Hepatocyte (in vitro differentiated cells): ENCODE measurements around the gene CDC42EP1.

Experiments used
- EZH2 ChIP-seq: fragments of 200-600 bp; sonication (generic); IDR thresholded peaks from 2 replicates; pipeline ENCODE4 v1.6.1; 2016; ENCODE audit warnings: antibody characterized with exemption, mild to moderate bottlenecking, borderline replicate concordance
- EZH2phosphoT487 ChIP-seq: fragments of 200-600 bp; sonication (generic); IDR thresholded peaks from one replicate; pipeline ENCODE4 v1.6.1; 2018; ENCODE audit warnings: antibody characterized with exemption, mild to moderate bottlenecking, low read depth, moderate library complexity; ENCODE audit not compliant: unreplicated experiment, severe bottlenecking
- TF ChIP-seq, protein P1 (sequence below): fragments of 200-600 bp; sonication (generic); IDR thresholded peaks from 2 replicates; pipeline ENCODE4 v1.5.1; 2016; ENCODE audit warnings: antibody characterized with exemption, mild to moderate bottlenecking; ENCODE audit not compliant: poor library complexity

DNA sequence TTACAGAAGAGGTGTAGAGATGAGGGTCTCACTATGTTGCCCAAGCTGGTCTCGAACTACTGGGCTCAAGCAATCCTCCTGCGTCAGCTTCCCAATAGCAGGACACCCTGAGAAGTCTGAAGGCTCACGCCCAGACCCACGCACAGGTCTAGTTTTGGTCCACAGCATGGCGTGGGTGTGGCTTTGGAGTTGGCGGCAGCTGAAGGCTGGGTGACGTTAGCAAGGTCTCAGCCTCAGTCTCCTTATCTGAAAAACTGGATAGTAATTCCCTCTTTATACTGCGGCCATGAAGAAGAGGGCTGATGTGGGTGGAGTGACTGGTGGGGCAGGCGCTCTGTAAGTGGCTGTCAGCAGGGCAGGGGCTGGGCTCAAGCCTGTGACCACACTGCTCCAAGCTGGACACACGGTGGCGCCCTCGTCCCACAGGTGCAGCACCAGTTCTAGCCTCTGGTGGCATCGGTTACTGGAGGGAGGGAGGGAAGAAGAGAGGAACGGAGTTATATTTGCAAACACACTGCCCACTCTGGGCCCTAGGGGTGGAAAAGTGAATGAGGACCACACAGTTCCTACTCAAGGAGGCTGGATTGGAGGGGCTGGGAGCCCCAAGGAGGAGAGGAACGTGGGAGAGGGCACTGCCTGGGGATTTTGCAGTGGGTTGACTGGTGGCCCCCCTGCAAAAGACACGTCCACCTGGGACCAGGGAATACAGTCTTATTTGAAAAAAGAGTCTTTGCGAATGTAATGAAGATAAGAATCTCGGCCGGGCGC is 21.5 kb upstream of the CDC42EP1 start:
- TF ChIP-seq, protein P1, sequence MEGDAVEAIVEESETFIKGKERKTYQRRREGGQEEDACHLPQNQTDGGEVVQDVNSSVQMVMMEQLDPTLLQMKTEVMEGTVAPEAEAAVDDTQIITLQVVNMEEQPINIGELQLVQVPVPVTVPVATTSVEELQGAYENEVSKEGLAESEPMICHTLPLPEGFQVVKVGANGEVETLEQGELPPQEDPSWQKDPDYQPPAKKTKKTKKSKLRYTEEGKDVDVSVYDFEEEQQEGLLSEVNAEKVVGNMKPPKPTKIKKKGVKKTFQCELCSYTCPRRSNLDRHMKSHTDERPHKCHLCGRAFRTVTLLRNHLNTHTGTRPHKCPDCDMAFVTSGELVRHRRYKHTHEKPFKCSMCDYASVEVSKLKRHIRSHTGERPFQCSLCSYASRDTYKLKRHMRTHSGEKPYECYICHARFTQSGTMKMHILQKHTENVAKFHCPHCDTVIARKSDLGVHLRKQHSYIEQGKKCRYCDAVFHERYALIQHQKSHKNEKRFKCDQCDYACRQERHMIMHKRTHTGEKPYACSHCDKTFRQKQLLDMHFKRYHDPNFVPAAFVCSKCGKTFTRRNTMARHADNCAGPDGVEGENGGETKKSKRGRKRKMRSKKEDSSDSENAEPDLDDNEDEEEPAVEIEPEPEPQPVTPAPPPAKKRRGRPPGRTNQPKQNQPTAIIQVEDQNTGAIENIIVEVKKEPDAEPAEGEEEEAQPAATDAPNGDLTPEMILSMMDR, result peak; percentile 98
- TF ChIP-seq EZH2, result no peak
- no peak for TF ChIP-seq EZH2phosphoT487
